AG08396 (cell line): ENCODE measurements around the gene CRACDL.
A peak's percentile ranks its signal among the peaks of the same experiment; 100 is the strongest.

ENCODE experiments used
- DNase-seq: peaks from one replicate; pipeline ENCODE4 v3.0.0; 2012; ENCODE audit warnings: low spot score, mixed read lengths

Gene CRACDL

DNA sequence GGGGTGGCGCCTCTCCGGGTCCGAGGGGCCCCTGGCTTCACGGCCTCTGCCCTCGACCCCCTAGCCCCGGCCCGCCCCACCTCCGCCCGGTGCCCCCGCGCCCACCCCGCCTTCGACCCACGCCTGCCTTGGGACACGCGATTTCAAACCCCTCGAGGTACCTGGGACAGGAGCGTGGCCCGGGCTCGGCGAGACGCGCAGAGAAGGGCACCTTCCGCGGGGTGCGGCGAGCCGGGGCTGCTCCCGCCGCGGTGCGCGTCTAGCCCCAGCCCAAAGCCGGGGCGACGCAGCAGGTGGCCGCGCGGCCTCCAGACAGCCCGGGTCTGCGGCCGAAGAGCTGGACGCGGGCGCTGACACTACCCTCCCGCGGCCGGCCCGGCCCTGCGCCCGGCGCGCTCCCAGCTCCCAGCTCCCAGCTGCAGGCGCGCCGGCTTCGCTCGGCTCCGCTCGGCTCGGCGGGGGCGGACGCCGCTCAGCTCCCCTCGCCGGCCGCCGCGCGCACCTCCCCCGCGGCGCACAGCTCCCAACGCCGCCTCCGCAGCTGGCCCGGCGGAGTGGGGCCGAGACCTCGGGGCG lies at the start of gene CRACDL:
CRACDL (minus strand) TSS at position 449 of the 576 bp plus-strand sequence. CDS start 89,425 bp downstream, outside the sequence.
- peak; percentile 35 for DNase-seq

GRCh38 chr2:98975611-98976010 lies 39.6 kb upstream of the CRACDL start:
- no peak for DNase-seq

DNA sequence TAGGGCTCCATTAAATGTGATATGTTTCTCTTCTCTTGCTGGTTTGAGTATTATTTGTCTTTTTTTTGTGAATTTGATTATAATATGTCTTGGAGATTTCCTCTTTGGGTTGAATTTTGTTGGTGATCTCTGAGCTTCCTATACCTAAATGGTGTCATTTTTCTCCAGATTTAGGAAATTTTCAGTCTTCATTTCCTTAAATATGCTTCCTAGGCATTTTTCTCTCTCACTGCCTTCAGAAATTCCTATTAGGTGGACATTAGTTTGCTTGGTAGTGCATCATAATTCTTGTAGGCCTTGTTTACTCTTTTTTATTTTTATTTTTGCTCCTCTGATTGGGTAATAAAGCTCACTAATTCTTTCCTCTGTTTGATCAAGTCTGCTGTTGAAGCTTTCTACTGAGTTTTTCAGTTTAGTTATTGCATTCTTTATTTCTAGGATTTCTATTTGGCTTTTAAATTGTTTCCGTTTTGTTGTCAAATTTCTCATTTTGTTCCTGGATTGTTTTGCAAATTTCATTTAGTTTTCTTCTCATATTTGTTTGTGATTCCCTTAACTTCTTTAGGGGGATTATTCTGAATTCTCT lies 36.6 kb upstream of the CRACDL start:
- no peak for DNase-seq

DNA sequence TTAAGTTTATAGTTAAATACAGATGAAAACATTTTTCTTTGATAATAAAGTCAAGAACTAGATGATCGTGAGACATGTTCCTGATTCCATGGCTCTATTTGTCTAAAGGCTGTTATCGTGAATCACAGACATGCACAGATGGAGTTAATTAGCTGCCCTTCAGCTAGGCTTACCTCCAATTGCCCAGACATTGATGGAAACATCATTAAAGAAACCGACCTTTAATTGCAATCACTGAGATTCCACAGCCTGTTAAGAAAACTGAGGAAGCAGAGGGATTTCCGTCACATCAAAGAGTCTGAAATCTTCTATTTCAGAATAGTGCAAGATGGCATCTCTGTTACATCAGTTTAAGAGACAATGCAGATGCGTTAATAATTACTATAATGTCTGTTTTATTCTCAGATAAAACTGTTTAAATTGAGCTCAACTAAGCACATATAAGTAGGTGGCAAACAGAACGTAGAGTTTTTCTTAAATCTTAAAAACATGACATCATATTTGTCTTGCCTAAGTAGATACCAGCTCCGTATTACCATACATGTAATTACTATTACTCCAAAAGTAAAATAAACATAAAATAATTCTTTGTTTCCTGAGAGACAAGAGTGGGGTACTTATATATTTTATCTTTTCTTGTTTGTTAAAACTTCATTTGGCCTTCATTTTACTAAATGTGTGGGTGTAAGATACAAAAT lies 23.9 kb upstream of the CRACDL start:
- DNase-seq: no peak

DNA sequence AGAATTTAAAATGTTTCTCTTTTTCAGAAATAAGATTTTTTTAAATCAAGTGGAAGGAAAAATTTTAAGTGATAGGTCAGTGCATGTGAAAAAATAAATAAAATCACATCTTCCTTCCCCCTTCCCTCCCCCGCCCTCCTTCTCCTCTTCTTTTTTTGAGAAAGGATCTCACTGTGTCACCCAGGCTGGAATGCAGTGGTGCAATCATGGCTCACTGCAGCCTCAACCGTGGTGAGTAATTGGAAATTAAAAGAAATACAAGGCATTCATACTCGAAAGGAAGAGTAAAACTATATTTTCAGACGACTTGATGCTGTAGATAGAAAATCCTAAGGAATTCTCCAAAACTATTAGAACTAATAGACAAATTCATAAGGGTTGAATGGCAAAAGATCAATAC lies 16.9 kb upstream of the CRACDL start:
- no peak for DNase-seq

GRCh38 chr2:98948956-98949739 lies 13.1 kb upstream of the CRACDL start:
- no peak for DNase-seq

GRCh38 chr2:98947554-98947953 lies 11.5 kb upstream of the CRACDL start:
- DNase-seq: no peak

- no peak for DNase-seq
These were observed 10.8 kb upstream of the CRACDL start for GRCh38 chr2:98946855-98947254.

- no peak for DNase-seq
These were observed 8.8 kb upstream of the CRACDL start for GRCh38 chr2:98944775-98945174.

GRCh38 chr2:98940102-98940501 lies 4.1 kb upstream of the CRACDL start:
- DNase-seq: no peak

DNA sequence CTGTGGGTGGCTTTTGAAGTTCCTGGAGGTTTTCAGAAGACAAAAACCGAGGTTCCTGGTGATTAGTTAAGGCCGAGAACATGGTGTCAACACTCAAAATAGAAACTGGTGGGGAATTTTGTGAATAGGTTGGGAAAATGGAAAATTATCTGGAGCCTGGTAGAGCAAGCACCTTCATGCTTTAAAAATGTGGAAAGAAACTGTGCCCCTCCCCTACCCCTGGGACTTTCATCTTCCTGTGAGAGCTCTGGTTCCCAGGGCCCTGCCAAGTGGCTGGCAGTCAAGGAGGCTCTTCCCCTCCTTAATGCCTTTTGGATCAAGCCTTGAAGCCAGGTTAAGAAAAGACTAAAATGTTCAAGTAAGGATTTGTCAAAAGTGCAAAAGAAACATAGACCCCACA lies 1.9 kb upstream of the CRACDL start:
- no peak for DNase-seq

GRCh38 chr2:98936353-98937351 lies 627 bp upstream of the CRACDL start:
- DNase-seq: no peak

DNA sequence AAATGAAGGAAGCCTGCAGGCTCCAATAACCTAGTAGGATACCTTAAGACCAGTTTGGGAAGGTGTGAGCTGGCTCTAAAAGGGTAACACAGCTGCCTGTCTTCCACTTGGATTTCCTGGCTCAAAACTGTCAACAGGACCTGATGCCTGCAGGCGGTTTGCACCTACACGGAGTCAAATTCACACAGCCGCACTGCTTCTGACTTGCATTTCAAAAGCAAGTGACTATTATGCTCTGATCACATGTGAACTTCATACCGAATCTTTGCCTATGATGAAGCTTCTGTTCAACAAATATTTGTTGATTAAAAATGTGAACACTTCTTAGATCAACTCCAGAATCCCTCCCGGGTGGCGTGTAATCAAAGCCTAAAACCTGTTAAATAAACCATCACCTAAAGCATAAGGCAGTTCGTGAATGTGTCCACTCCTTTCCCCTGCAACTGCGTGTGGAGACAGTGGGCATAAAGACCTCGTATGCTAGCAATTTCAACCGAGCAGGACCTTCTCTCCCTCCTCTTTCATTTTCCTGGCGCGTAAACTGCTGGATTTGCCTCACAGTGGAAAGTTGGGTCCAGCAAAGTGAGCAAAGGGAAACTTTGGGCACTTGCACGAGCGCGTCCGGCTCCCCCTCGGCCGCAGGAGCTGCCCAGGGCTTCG lies 784 bp downstream of the CRACDL start:
- no peak for DNase-seq

GRCh38 chr2:98932778-98933343 lies 3.2 kb downstream of the CRACDL start:
- no peak for DNase-seq

DNA sequence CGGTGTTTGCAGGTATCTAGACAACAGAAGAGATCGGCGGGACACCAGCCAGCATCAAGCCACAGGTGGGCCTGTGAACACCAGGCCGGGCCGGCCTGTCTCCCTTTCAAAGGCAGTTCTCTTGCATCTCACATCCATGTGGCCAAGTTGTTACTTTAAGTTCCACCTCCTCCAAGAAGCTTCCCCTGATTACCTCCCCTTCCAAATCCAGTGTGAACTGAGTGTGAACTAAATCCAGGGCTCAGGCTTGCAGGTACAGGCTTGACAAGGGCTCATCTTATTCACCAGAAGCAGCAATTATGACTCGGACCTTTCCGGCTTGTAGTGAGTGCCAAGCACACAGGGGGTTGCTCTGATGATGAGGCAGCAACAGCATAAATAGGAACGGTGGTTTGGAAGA lies 3.9 kb downstream of the CRACDL start:
- no peak for DNase-seq

DNA sequence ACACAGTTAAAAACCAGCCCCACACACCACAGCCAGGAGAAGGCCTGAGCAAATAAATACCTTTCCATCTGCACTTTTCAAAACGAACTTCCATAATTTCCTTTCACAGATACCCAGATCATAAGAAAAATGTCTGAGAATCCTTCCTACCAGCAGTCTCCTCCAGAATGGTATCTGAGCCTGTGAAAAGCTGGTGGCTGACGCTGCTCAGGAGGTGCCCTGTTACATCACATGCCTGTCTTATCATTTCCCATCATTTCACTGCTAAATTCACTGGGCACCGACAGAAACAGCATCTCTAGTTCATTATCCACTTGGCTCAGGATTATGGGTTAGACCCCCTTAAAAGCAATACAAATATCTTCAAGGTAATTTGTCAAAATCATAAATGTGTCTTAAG lies 4.4 kb downstream of the CRACDL start:
- DNase-seq: no peak

- DNase-seq: no peak
These were observed 6.1 kb downstream of the CRACDL start for GRCh38 chr2:98929920-98930319.

DNA sequence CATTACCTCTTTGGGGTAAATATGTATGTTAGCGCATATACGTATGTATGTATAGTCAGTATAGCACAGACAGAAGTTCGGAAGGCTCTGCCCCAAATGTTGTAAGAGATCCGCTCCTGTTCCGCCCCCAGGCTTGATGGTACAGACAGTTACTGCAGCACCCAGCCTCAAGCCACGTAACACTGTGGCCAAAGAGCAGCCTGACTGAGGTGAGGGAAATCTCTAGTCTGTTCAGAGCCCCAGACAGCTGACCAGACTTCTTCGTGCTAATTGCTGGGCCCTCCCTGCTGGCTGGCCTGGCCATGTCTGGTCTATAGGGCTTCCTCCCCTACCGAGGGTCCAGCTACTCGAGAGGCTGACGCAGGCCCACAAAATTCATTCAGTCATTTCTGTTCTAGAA lies 7.8 kb downstream of the CRACDL start:
- no peak for DNase-seq

GRCh38 chr2:98927027-98927426 lies 9.0 kb downstream of the CRACDL start:
- no peak for DNase-seq

DNA sequence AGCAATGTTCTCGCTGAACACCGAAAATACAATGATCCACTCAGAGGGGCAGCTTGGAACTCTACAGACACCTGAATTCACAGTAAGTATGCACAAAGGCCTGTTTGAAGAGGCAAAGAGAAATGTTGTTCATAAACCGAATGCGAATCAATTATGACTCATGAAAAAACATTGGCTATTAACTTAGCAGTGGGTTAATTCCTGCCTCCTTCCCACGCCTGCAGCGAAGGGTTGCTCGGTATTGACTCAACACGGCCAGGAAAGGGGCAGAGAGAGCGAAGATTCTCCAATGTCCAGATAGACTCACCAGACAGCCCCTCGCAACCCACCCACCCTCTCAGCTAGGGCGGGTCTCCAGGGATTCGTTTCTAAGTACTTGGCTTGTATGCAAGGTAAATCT lies 9.4 kb downstream of the CRACDL start:
- no peak for DNase-seq

DNA sequence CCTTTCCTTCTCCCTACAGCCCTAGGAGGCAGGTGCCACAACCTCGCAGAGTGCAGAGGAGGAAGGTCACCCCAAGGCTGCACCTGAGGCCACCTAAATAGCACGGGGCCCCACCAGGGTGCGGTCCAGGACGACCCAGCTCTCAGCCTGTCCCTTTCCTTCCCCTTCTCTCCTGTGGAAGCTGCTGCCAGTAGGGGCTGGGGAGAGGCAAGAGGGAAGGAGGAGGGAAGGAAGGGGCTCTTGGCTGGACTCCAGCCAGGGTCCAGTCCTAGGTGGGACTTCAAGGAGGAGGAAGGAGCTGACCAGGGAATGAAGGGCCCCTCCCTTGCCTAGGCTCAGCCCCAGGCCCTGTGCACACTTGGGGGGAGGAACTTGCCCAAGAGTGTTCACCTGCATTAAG lies 11.1 kb downstream of the CRACDL start:
- DNase-seq: no peak
